Measurements from ENCODE around the gene CPB2.

CPB2 gene

GRCh38 chr13:46050771-46051170 lies 54.1 kb downstream of the CPB2 start:
- H3K4me2 ChIP-seq (ENCODE audit: low read length) = no peak overlapping the region
- no peak overlapping the region for H3K18ac ChIP-seq (ENCODE audit: low read length)
- H3K27me3 ChIP-seq (ENCODE audit: insufficient read depth, low read length, poor library complexity) = no peaks in the 10 kb centered on the region
- no peaks in the 10 kb centered on the region for H3K79me1 ChIP-seq (ENCODE audit: low read length)
- H3K56ac ChIP-seq (ENCODE audit: low read length) = no peak overlapping the region
- DNase-seq = no peak
- peaks cover 2% of the 10 kb centered on the region for H3K4me1 ChIP-seq (ENCODE audit: control insufficient read depth, low read depth, low read length)
- no peak overlapping the region for H2BK5ac ChIP-seq (ENCODE audit: low read length)
- H3K9ac ChIP-seq (ENCODE audit: low read length) = no peak overlapping the region
- no peak overlapping the region for H3K4ac ChIP-seq (ENCODE audit: low read depth, low read length)
- H4K8ac ChIP-seq (ENCODE audit: low read depth, low read length) = no peak overlapping the region
- H4K5ac ChIP-seq (ENCODE audit: low read length) = no peak overlapping the region
- H3K4me3 ChIP-seq (ENCODE audit: low read length) = no peak overlapping the region
- no peak overlapping the region for H2BK15ac ChIP-seq (replicated peaks; ENCODE audit: low read depth)
- no peak overlapping the region for H2AK5ac ChIP-seq (ENCODE audit: low read length)
- H3K79me2 ChIP-seq (ENCODE audit: control insufficient read depth, insufficient read depth, low read length) = peaks cover 34% of the 10 kb centered on the region
- H3K27ac ChIP-seq (ENCODE audit: low read depth, low read length) = no peak overlapping the region
- no peaks in the 10 kb centered on the region for H3K36me3 ChIP-seq (ENCODE audit: control insufficient read depth, insufficient read depth, low read length)
- H3K23ac ChIP-seq (ENCODE audit: low read length) = no peak overlapping the region
- no peak overlapping the region for H2BK120ac ChIP-seq (ENCODE audit: low read depth, low read length)

- H3K27ac ChIP-seq (ENCODE audit: low read depth, low read length) = no peak overlapping the region
- H2BK5ac ChIP-seq (ENCODE audit: low read length) = no peak overlapping the region
- no CpG with 5 or more reads among the region's 2 CpGs for WGBS (ENCODE audit: extremely low coverage, insufficient coverage, low lambda C conversion rate)
- H3K4me1 ChIP-seq (ENCODE audit: control insufficient read depth, low read depth, low read length) = no peaks in the 10 kb centered on the region
- H3K4me2 ChIP-seq (ENCODE audit: low read length) = no peak overlapping the region
- H3K9ac ChIP-seq (ENCODE audit: low read length) = no peak overlapping the region
- no peak overlapping the region for H3K4ac ChIP-seq (ENCODE audit: low read depth, low read length)
- no peak overlapping the region for H2AK5ac ChIP-seq (ENCODE audit: low read length)
- H3K36me3 ChIP-seq (ENCODE audit: control insufficient read depth, insufficient read depth, low read length) = no peaks in the 10 kb centered on the region
- no peak overlapping the region for H3K23ac ChIP-seq (ENCODE audit: low read length)
- no peak overlapping the region for H3K4me3 ChIP-seq (ENCODE audit: low read length)
- no peak overlapping the region for H2BK15ac ChIP-seq (replicated peaks; ENCODE audit: low read depth)
- DNase-seq = no peak
- H3K79me2 ChIP-seq (ENCODE audit: control insufficient read depth, insufficient read depth, low read length) = peaks cover 19% of the 10 kb centered on the region
- H3K56ac ChIP-seq (ENCODE audit: low read length) = no peak overlapping the region
- no peak overlapping the region for H4K8ac ChIP-seq (ENCODE audit: low read depth, low read length)
- H3K27me3 ChIP-seq (ENCODE audit: insufficient read depth, low read length, poor library complexity) = no peaks in the 10 kb centered on the region
- no peak overlapping the region for H2BK120ac ChIP-seq (ENCODE audit: low read depth, low read length)
- no peak overlapping the region for H3K18ac ChIP-seq (ENCODE audit: low read length)
- no peak overlapping the region for H4K5ac ChIP-seq (ENCODE audit: low read length)
- H3K79me1 ChIP-seq (ENCODE audit: low read length) = no peaks in the 10 kb centered on the region
These were observed 59.4 kb downstream of the CPB2 start for GRCh38 chr13:46045424-46045823.

GRCh38 chr13:46043647-46044046 lies 61.2 kb downstream of the CPB2 start:
- H4K8ac ChIP-seq (ENCODE audit: low read depth, low read length) = no peak overlapping the region
- H3K56ac ChIP-seq (ENCODE audit: low read length) = no peak overlapping the region
- H3K9ac ChIP-seq (ENCODE audit: low read length) = no peak overlapping the region
- H3K79me1 ChIP-seq (ENCODE audit: low read length) = no peaks in the 10 kb centered on the region
- DNase-seq = no peak
- peaks cover 10% of the 10 kb centered on the region for H3K79me2 ChIP-seq (ENCODE audit: control insufficient read depth, insufficient read depth, low read length)
- H3K36me3 ChIP-seq (ENCODE audit: control insufficient read depth, insufficient read depth, low read length) = no peaks in the 10 kb centered on the region
- no peak overlapping the region for H3K4ac ChIP-seq (ENCODE audit: low read depth, low read length)
- H3K4me1 ChIP-seq (ENCODE audit: control insufficient read depth, low read depth, low read length) = no peaks in the 10 kb centered on the region
- no peak overlapping the region for H3K4me3 ChIP-seq (ENCODE audit: low read length)
- no peaks in the 10 kb centered on the region for H3K27me3 ChIP-seq (ENCODE audit: insufficient read depth, low read length, poor library complexity)
- no peak overlapping the region for H3K27ac ChIP-seq (ENCODE audit: low read depth, low read length)
- no peak overlapping the region for H3K4me2 ChIP-seq (ENCODE audit: low read length)
- H2AK5ac ChIP-seq (ENCODE audit: low read length) = no peak overlapping the region
- H4K5ac ChIP-seq (ENCODE audit: low read length) = no peak overlapping the region
- H2BK5ac ChIP-seq (ENCODE audit: low read length) = no peak overlapping the region
- H2BK15ac ChIP-seq (replicated peaks; ENCODE audit: low read depth) = no peak overlapping the region
- H2BK120ac ChIP-seq (ENCODE audit: low read depth, low read length) = no peak overlapping the region
- H3K18ac ChIP-seq (ENCODE audit: low read length) = no peak overlapping the region
- 100% methylated on average over 1 of the region's 5 CpGs for WGBS (ENCODE audit: extremely low coverage, insufficient coverage, low lambda C conversion rate)
- no peak overlapping the region for H3K23ac ChIP-seq (ENCODE audit: low read length)

GRCh38 chr13:46041419-46041839 lies 63.4 kb downstream of the CPB2 start:
- Histone ChIP-seq H2BK120ac (ENCODE audit: low read depth, low read length) (no peak overlapping the region), H2BK15ac (replicated peaks; ENCODE audit: low read depth) (no peak overlapping the region), H3K9ac (ENCODE audit: low read length) (no peak overlapping the region), H3K4me3 (ENCODE audit: low read length) (no peak overlapping the region), H3K23ac (ENCODE audit: low read length) (no peak overlapping the region), H3K79me2 (ENCODE audit: control insufficient read depth, insufficient read depth, low read length) (peaks cover 4% of the 10 kb centered on the region), H3K27ac (ENCODE audit: low read depth, low read length) (no peak overlapping the region), H3K79me1 (ENCODE audit: low read length) (peaks cover 2% of the 10 kb centered on the region), H2BK5ac (ENCODE audit: low read length) (no peak overlapping the region), H3K56ac (ENCODE audit: low read length) (no peak overlapping the region), H3K18ac (ENCODE audit: low read length) (no peak overlapping the region), H3K4me1 (ENCODE audit: control insufficient read depth, low read depth, low read length) (no peaks in the 10 kb centered on the region), H3K27me3 (ENCODE audit: insufficient read depth, low read length, poor library complexity) (no peaks in the 10 kb centered on the region), H3K36me3 (ENCODE audit: control insufficient read depth, insufficient read depth, low read length) (no peaks in the 10 kb centered on the region), H3K4ac (ENCODE audit: low read depth, low read length) (no peak overlapping the region), H4K5ac (ENCODE audit: low read length) (no peak overlapping the region), H3K4me2 (ENCODE audit: low read length) (no peak overlapping the region), H2AK5ac (ENCODE audit: low read length) (no peak overlapping the region), H4K8ac (ENCODE audit: low read depth, low read length) (no peak overlapping the region)
- WGBS (ENCODE audit: extremely low coverage, insufficient coverage, low lambda C conversion rate) = no CpG with 5 or more reads among the region's 4 CpGs
- DNase-seq = no peak

- H3K4ac ChIP-seq (ENCODE audit: low read depth, low read length) = no peak overlapping the region
- H2BK5ac ChIP-seq (ENCODE audit: low read length) = no peak overlapping the region
- H3K18ac ChIP-seq (ENCODE audit: low read length) = no peak overlapping the region
- 100% methylated on average over 1 of the region's 2 CpGs for WGBS (ENCODE audit: extremely low coverage, insufficient coverage, low lambda C conversion rate)
- H2BK15ac ChIP-seq (replicated peaks; ENCODE audit: low read depth) = no peak overlapping the region
- H4K5ac ChIP-seq (ENCODE audit: low read length) = no peak overlapping the region
- H3K36me3 ChIP-seq (ENCODE audit: control insufficient read depth, insufficient read depth, low read length) = no peaks in the 10 kb centered on the region
- H3K79me2 ChIP-seq (ENCODE audit: control insufficient read depth, insufficient read depth, low read length) = peaks cover 4% of the 10 kb centered on the region
- no peak overlapping the region for H3K4me2 ChIP-seq (ENCODE audit: low read length)
- no peak overlapping the region for H3K4me3 ChIP-seq (ENCODE audit: low read length)
- no peak overlapping the region for H2AK5ac ChIP-seq (ENCODE audit: low read length)
- no peak overlapping the region for H2BK120ac ChIP-seq (ENCODE audit: low read depth, low read length)
- no peak overlapping the region for H3K56ac ChIP-seq (ENCODE audit: low read length)
- no peak overlapping the region for H3K27ac ChIP-seq (ENCODE audit: low read depth, low read length)
- no peak overlapping the region for H4K8ac ChIP-seq (ENCODE audit: low read depth, low read length)
- H3K9ac ChIP-seq (ENCODE audit: low read length) = no peak overlapping the region
- peaks cover 2% of the 10 kb centered on the region for H3K79me1 ChIP-seq (ENCODE audit: low read length)
- DNase-seq = no peak
- no peaks in the 10 kb centered on the region for H3K4me1 ChIP-seq (ENCODE audit: control insufficient read depth, low read depth, low read length)
- H3K27me3 ChIP-seq (ENCODE audit: insufficient read depth, low read length, poor library complexity) = no peaks in the 10 kb centered on the region
- no peak overlapping the region for H3K23ac ChIP-seq (ENCODE audit: low read length)
These were observed 64.1 kb downstream of the CPB2 start for GRCh38 chr13:46040763-46041162.

- H2AK5ac ChIP-seq (ENCODE audit: low read length) = no peak overlapping the region
- H3K79me1 ChIP-seq (ENCODE audit: low read length) = peaks cover 2% of the 10 kb centered on the region
- H3K36me3 ChIP-seq (ENCODE audit: control insufficient read depth, insufficient read depth, low read length) = no peaks in the 10 kb centered on the region
- no peak overlapping the region for H3K4ac ChIP-seq (ENCODE audit: low read depth, low read length)
- H3K56ac ChIP-seq (ENCODE audit: low read length) = no peak overlapping the region
- no peak overlapping the region for H3K9ac ChIP-seq (ENCODE audit: low read length)
- no peak overlapping the region for H2BK120ac ChIP-seq (ENCODE audit: low read depth, low read length)
- H2BK5ac ChIP-seq (ENCODE audit: low read length) = no peak overlapping the region
- H4K5ac ChIP-seq (ENCODE audit: low read length) = no peak overlapping the region
- H3K4me1 ChIP-seq (ENCODE audit: control insufficient read depth, low read depth, low read length) = no peaks in the 10 kb centered on the region
- no peak overlapping the region for H3K4me2 ChIP-seq (ENCODE audit: low read length)
- WGBS (ENCODE audit: extremely low coverage, insufficient coverage, low lambda C conversion rate) = no CpG with 5 or more reads among the region's 6 CpGs
- no peak overlapping the region for H3K18ac ChIP-seq (ENCODE audit: low read length)
- no peak overlapping the region for H3K27ac ChIP-seq (ENCODE audit: low read depth, low read length)
- H4K8ac ChIP-seq (ENCODE audit: low read depth, low read length) = no peak overlapping the region
- DNase-seq = no peak
- no peak overlapping the region for H3K4me3 ChIP-seq (ENCODE audit: low read length)
- no peak overlapping the region for H3K23ac ChIP-seq (ENCODE audit: low read length)
- H2BK15ac ChIP-seq (replicated peaks; ENCODE audit: low read depth) = no peak overlapping the region
- no peaks in the 10 kb centered on the region for H3K27me3 ChIP-seq (ENCODE audit: insufficient read depth, low read length, poor library complexity)
- H3K79me2 ChIP-seq (ENCODE audit: control insufficient read depth, insufficient read depth, low read length) = peaks cover 1% of the 10 kb centered on the region
These were observed 65.2 kb downstream of the CPB2 start for GRCh38 chr13:46039411-46040182.

Measured in mesendoderm (in vitro differentiated cells).